ENCODE measurements around the gene ADCY1. TPM values are rescaled to one million over a fixed set of nuclear protein-coding genes. Genes with fewer than 3 reads are reported as not detected.
"Not testable (repeated sequence)": the region's sequence is repeated elsewhere in the genome, so short reads cannot be mapped to it uniquely, and the experiment has no call there.

The ADCY1 gene
- polyA plus RNA-seq, 3 donors = 1.1 to 2.7 (median 1.2) TPM

DNA sequence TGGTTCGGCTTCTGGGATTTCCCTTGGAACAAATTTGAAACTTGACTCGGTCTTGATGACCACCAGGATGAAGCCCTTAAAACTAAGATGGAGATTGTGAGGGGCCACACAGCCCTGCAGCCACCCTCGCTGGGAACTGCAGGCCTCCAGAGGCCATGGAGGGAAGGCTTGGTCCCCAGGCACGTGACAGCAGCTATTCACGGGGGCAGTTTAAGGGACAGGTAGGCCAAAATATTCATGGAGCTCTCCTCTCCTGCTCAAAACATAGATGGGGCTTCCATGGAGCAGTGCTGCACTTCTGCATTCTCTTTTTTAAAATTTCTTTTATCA is 137.0 kb downstream of the ADCY1 start:
- H3K27ac ChIP-seq (ENCODE audit: low read depth, low read length) = no peak overlapping the region
- 92 to 95% (median 95%) methylated on average over 5 of the region's 5 CpGs for WGBS, 3 donors

GRCh38 chr7:45712057-45712689 is 138.0 kb downstream of the ADCY1 start:
- 72 to 89% (median 80%) methylated on average over 2 of the region's 2 CpGs for WGBS, 3 donors
- no peak overlapping the region for H3K27ac ChIP-seq (ENCODE audit: low read depth, low read length)

GRCh38 chr7:45712872-45713668 is 138.9 kb downstream of the ADCY1 start:
- no peak overlapping the region for H3K27ac ChIP-seq (ENCODE audit: low read depth, low read length)
- 91 to 95% (median 94%) methylated on average over 6 of the region's 6 CpGs for WGBS, 3 donors

DNA sequence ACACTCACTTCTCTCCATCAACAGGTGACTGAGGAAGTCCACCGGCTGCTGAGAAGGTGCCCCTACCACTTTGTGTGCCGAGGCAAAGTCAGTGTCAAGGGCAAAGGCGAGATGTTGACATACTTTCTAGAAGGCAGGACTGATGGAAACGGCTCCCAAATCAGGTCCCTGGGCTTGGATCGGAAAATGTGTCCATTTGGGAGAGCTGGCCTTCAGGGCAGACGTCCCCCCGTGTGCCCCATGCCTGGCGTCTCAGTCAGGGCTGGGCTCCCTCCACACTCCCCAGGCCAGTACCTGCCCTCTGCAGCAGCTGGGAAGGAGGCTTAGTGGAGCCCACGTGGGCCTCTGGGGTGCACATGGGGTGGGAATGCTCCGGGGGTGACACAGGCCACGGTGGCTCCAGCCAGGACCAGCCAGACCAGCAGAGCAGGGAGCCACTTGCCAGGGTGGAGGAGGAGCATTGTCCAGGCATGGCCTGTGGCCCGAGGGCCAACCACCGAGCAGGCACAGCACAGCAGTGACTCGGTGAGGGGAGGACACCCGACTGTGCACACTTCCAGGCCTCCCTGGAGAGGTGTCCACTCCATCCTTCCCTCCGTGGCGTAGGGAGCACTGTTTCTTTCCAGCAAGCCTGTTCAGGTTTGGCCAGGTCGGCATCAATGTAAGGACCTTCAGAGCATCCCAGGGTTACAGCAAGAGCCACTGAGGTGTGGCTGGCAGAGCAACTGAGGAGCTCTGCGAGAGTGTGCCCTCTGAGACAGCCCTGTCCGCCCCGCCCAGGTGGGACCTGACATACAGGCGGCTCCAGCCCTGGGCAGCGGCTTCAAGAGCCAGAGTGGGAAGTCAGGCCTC is 139.7 kb downstream of the ADCY1 start:
- no peak overlapping the region for H3K27ac ChIP-seq (ENCODE audit: low read depth, low read length)
- 86 to 89% (median 87%) methylated on average over 21 to 23 of the region's 23 CpGs for WGBS, 3 donors

GRCh38 chr7:45714521-45714820 is 140.3 kb downstream of the ADCY1 start:
- no peak overlapping the region for H3K27ac ChIP-seq (ENCODE audit: low read depth, low read length)
- WGBS, 3 donors = 67 to 87% (median 69%) methylated on average over 3 to 4 of the region's 4 CpGs

DNA sequence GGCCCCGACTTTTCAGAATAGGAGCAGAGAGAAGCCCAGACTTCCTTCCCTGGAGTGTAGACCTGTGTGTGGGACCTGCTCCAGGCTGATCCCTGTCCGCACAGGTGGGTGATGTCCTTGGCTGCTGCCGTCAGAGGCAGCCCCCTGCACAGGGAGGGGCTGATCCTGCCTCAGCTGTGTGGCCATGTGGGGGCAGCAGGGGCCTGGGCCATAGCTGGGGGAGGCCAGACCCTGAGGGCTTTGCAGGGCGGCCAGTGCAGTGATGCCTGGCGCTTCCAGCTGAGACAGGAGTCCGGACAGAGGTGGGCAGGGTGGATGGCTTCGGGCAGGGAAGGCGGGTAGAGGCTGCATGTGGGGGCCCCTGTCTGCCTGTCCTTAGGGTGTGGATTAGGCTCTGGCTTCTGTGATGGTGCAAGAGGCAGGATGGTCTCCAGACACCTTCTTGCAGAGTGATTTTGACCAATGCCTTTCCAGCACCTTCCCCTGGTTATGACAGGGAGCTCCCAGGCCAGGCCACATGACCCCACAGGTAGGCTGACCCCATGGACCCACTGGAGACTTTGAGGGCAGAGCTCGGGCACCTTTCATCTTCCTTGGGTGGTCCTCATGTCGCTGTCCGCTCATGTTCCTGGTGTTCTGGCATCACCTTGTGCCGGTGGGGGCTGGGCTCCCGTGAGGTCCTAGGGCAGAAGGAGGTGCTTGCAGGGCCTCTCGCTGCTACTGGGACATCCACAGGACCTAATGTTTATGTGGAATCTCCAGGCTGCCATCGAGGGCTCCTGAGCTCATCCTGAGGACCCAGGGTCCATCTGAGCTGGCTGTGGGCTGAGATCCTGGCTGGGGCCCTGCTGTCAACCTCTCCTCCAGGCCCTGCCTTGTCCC is 141.5 kb downstream of the ADCY1 start:
- WGBS, 3 donors = 89 to 96% (median 92%) methylated on average over 15 of the region's 15 CpGs
- H3K27ac ChIP-seq (ENCODE audit: low read depth, low read length) = no peak overlapping the region

DNA sequence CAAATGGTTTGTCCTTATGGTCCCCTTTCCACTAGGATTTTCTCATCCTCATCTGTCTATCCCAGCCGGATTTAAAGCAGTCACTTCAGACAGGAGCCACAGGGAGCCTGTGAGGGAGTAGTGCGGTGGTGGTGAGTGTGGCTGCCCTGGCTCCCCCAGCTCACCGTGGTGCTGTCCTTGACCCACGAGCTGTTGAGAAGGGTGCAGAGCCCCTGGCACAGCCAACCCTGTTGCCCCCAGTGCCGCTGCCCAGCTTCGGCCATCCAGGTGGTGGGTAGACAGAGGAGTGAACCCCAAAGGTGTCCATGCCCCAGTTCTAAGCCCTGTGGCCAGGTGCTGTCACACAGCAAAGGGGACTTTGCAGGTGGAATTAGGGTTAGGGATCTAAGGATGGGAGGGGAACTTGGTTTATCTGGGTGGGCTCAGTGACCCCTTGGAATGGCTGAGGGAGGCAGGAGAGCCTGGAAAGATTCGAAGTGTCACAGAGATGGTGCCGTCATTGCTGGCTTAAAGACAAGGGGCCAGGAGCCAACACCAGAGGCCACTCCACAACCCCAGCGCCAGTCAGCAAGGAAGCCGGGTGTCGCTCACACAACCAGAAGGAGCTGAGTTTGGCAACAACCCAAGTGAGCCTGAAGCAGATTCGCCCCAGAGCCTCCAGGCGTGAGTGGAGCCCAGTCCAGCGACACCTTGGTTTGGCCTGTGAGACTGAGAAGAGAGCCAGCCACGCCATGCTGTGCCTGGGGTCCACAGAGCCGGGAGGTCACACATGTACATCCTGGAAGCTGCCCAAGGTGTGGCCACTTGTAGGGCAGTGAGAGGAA is 142.4 kb downstream of the ADCY1 start:
- 73 to 85% (median 83%) methylated on average over 16 of the region's 16 CpGs for WGBS, 3 donors

DNA sequence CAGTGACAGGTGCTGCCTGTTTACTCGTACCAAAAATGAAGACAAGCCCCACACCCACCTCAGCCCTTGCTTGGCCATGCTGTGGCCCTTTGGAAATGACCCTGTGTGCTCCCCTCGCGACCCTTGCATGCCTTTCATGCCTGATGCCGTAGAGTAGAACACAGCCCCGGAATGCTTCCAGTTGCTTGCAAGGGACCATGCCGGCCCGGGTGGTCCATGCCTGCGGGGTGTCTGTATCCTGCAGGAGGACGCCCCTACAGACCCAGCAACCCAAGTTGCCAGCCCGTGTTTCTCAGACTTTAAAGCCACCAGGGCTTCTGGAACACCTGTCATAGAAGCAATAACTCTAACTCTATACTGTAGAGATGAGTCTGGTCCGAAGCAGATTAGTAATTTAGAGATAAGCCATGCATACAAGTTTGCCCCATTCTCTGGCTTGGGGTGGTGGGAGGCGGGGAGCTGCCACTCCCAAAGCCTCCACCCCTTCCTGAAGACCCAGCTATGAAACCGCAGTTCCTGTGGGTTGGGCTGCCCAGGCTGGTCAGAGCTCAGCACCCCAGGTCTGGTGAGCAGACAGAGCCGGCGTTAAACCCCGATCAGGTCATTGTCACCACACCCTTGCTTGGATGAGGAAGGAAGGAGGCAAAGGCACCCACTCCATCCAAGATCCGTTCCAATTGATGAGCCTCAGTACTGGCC is 143.5 kb downstream of the ADCY1 start:
- no peak overlapping the region for H3K27ac ChIP-seq (ENCODE audit: low read depth, low read length)
- 74 to 80% (median 77%) methylated on average over 17 of the region's 17 CpGs for WGBS, 3 donors

More for the DNA sequence above, 142.4 kb downstream of the ADCY1 start:
- H3K27ac ChIP-seq (ENCODE audit: low read depth, low read length) = no peak overlapping the region

GRCh38 chr7:45718464-45719330 is 144.5 kb downstream of the ADCY1 start:
- 60 to 71% (median 66%) methylated on average over 12 of the region's 12 CpGs for WGBS, 3 donors
- no peak overlapping the region for H3K27ac ChIP-seq (ENCODE audit: low read depth, low read length)

- H3K27ac ChIP-seq (ENCODE audit: low read depth, low read length) = no peak overlapping the region
- WGBS, 3 donors = 98 to 100% (median 100%) methylated on average over 3 of the region's 3 CpGs
Measured at GRCh38 chr7:45720989-45721388, 146.8 kb downstream of the ADCY1 start.

GRCh38 chr7:45721686-45722598 is 147.8 kb downstream of the ADCY1 start:
- H3K27ac ChIP-seq (ENCODE audit: low read depth, low read length) = no peak overlapping the region
- WGBS, 3 donors = 88 to 89% (median 89%) methylated on average over 22 of the region's 22 CpGs

GRCh38 chr7:45725231-45725630 is 151.1 kb downstream of the ADCY1 start:
- 91 to 98% (median 96%) methylated on average over 2 of the region's 2 CpGs for WGBS, 3 donors
- H3K27ac ChIP-seq (ENCODE audit: low read depth, low read length) = not testable (repeated sequence)

DNA sequence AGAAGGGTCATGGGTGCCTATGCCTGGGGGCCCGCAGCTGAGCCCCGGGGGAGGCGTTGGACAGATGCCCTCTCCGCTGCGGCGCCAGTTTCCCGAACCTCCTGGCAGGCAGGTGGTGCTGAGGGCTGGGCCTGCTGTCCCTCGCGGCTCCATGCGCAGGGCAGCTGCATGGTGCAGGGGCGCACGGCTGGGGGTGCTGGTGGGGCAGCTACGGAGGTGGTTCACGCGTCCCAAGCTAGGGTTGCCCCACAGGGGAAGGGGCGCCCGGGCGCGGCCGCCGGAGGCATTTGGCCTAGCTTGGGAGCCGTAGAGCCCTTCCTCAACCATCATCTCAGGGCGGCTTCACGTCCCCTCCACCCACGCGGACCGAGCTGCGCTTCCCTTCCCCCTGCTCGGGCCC is 152.7 kb downstream of the ADCY1 start:
- WGBS, 3 donors = 98 to 99% (median 98%) methylated on average over 28 to 29 of the region's 29 CpGs
- H3K27ac ChIP-seq (ENCODE audit: low read depth, low read length) = no peak overlapping the region

- WGBS, 3 donors = 72 to 83% (median 75%) methylated on average over 5 of the region's 5 CpGs
Measured at GRCh38 chr7:45731692-45732443, 157.7 kb downstream of the ADCY1 start.

GRCh38 chr7:45738920-45739319 is 164.8 kb downstream of the ADCY1 start:
- 88 to 94% (median 91%) methylated on average over 9 of the region's 9 CpGs for WGBS, 3 donors
- not testable (repeated sequence) for H3K27ac ChIP-seq (ENCODE audit: low read depth, low read length)

More at GRCh38 chr7:45731692-45732443, 157.7 kb downstream of the ADCY1 start:
- H3K27ac ChIP-seq (ENCODE audit: low read depth, low read length) = not testable (repeated sequence)
